ENCODE data around the gene MDM2. TPM values are rescaled to one million over a fixed set of nuclear protein-coding genes. Genes with fewer than 3 reads are reported as not detected.

The MDM2 gene
- total and polyA plus RNA-seq, 9 of the 15 experiments (the other 6 are each of a cell fraction or from before 2014, with no cell fraction given), result 13.6 to 100 (median 49.0) TPM

- FAIRE-seq, result no peak
- no TSS peak for BruUV-seq (replicated peaks)
- Histone ChIP-seq H3K4me2 (ENCODE audit: insufficient read depth, low read length) (no peak overlapping the region), H2AFZ (ENCODE audit: low read depth, low read length) (no peak overlapping the region), H3K36me3 (ENCODE audit: control insufficient read depth, insufficient read depth, low read length) (no peaks in the 10 kb centered on the region), H3K9ac (ENCODE audit: insufficient read depth in 1 of 2, low read depth in 2 of 2, low read length in 2 of 2) (no peak overlapping the region), H3K4me3 (no peak overlapping the region), H3K79me2 (ENCODE audit: control insufficient read depth, insufficient read depth, low read length) (no peaks in the 10 kb centered on the region), H4K20me1 (replicated peaks; ENCODE audit: control insufficient read depth, insufficient read depth, low read length) (no peaks in the 10 kb centered on the region), H3K9me1 (ENCODE audit: control insufficient read depth, insufficient read depth, low read length) (no peaks in the 10 kb centered on the region), H3K4me1 (replicated peaks in 1 of 2; ENCODE audit: control insufficient read depth in 2 of 2, insufficient read depth in 2 of 2, low read length in 2 of 2) (no peaks in the 10 kb centered on the region), H3K27ac (ENCODE audit: extremely low read depth, low read depth, low read length) (no peak overlapping the region), H3K9me3 (replicated peaks; ENCODE audit: control insufficient read depth, insufficient read depth, low read depth, low read length) (no peaks in the 10 kb centered on the region), H3K27me3 (ENCODE audit: control insufficient read depth in 2 of 2, insufficient read depth in 2 of 2, low read length in 2 of 2) (peaks cover 5 to 13% of the 10 kb centered on the region in 2 experiments; a peak in 2 of 5 replicates)
- DNase-seq (ENCODE audit: extremely low read depth in 1 of 4, low spot score in 3 of 4), result no peak
- no peak for ATAC-seq
- POLR2A ChIA-PET, result interaction anchor here (0.8 kb wide), 1 partner anchor 1278 kb away, joined by 3 read pairs; no protein-coding TSS in a partner anchor
- WGBS (ENCODE audit: insufficient coverage, low coverage, missing lambda C conversion rate), result 2% methylated on average over 7 of the region's 7 CpGs
- no peak for TF ChIP-seq PPARD (CRISPR knock-in tag; IDR thresholded peaks at IDR 0.05)
- no peak for TF ChIP-seq CREB5 (CRISPR knock-in tag; IDR thresholded peaks at IDR 0.05)
- no peak for TF ChIP-seq ZNF407 (IDR thresholded peaks at IDR 0.05; ENCODE audit: low read depth)
- TF ChIP-seq PCBP2 (IDR thresholded peaks at IDR 0.05; ENCODE audit: low read depth, low read length, poor library complexity, severe bottlenecking), result no peak
- no peak for TF ChIP-seq VEZF1 (CRISPR knock-in tag; IDR thresholded peaks at IDR 0.05)
- no peak for TF ChIP-seq FOXA1 (IDR thresholded peaks at IDR 0.05; ENCODE audit: borderline replicate concordance)
- TF ChIP-seq PHF8 (IDR thresholded peaks at IDR 0.05; ENCODE audit: borderline replicate concordance, low read length), result no peak
- no peak for TF ChIP-seq EZH2 (IDR thresholded peaks at IDR 0.05; ENCODE audit: borderline replicate concordance, low read depth, low read length)
- TF ChIP-seq NFE2 (IDR thresholded peaks at IDR 0.05; ENCODE audit: low read depth), result no peak
- TF ChIP-seq CHD2 (IDR thresholded peaks at IDR 0.05; ENCODE audit: low read depth, low read length), result no peak
- TF ChIP-seq ZFP1 (CRISPR knock-in tag; IDR thresholded peaks at IDR 0.05), result no peak
- CTCF ChIA-PET (ENCODE audit: low intra/inter-chr PET ratio), result no interaction called here
- in situ Hi-C loops (cut with MboI), result no loop called here
- intact Hi-C loops (cut with micrococcal nuclease), result no loop called here
Measured at GRCh38 chr12:68894276-68894855, 86.4 kb downstream of the MDM2 start.

Measured in K562 (cell line).